Mesodermal cell (in vitro differentiated cells): Measurements from ENCODE around the gene TTK. TPM values are rescaled to one million over a fixed set of nuclear protein-coding genes. Genes with fewer than 3 reads are reported as not detected.

ENCODE experiments used
- H3K27ac ChIP-seq: 2 replicates; pipeline ENCODE4 v1.7.0; 2013; ENCODE audit warnings: mild to moderate bottlenecking, low read depth, low read length, moderate library complexity; ENCODE audit not compliant: severe bottlenecking
- H3K36me3 ChIP-seq: 2 replicates; pipeline ENCODE4 v1.7.1; 2013; ENCODE audit warnings: mild to moderate bottlenecking, low read length, moderate library complexity; ENCODE audit not compliant: control insufficient read depth, insufficient read depth
- H3K4me1 ChIP-seq: one replicate; pipeline ENCODE4 v1.7.1; 2013; ENCODE audit warnings: mild to moderate bottlenecking, low read length; ENCODE audit not compliant: insufficient read depth, control insufficient read depth, poor library complexity, severe bottlenecking
- H3K4me3 ChIP-seq: 2 replicates; pipeline ENCODE4 v1.7.0; 2013; ENCODE audit warnings: low read length, control low read depth, mild to moderate bottlenecking; ENCODE audit not compliant: insufficient read depth, poor library complexity, severe bottlenecking; ENCODE audit errors: extremely low read depth
- H3K9me3 ChIP-seq: 2 replicates; pipeline ENCODE4 v1.7.1; 2013; ENCODE audit warnings: mild to moderate bottlenecking, low read length, moderate library complexity; ENCODE audit not compliant: control insufficient read depth
- WGBS, 2 experiments: methylation state at CpG; one replicate each; pipeline ENCODE4 v1.1.5; 2013; ENCODE audit warnings: missing lambda C conversion rate in 2 of 2; ENCODE audit not compliant: insufficient coverage in 2 of 2; 5-methylcytosine and 5-hydroxymethylcytosine counted together
- polyA plus RNA-seq, 2 experiments: library from polyadenylated mRNA; stranded (reverse); fragments of 50-300 nt; gene quantifications; one replicate each; pipeline ENCODE4 v1.2.3, GENCODE V29; 2013

The TTK gene
- polyA plus RNA-seq (2013, experiment 1 of 2) = 36.5 TPM
- 44.6 TPM for polyA plus RNA-seq (2013, experiment 2 of 2)

GRCh38 chr6:80004173-80005072, at the start of gene TTK:
TSS of gene TTK (plus strand) at chr6:80004649. CDS start at chr6:80005844, 1,195 bp downstream.
- Histone ChIP-seq H3K36me3 (peaks cover 21% of the 10 kb centered on the region), H3K9me3 (no peaks in the 10 kb centered on the region), H3K4me1 (peaks cover 10% of the 10 kb centered on the region), H3K27ac (peak within 1 kb of the TSS; percentile 75), H3K4me3 (peak within 1 kb of the TSS; percentile 76)
- 1 to 4% methylated on average over 30 to 37 of the region's 56 CpGs for WGBS, 2 experiments

- Histone ChIP-seq H3K27ac (no peak overlapping the region), H3K4me1 (no peaks in the 10 kb centered on the region), H3K36me3 (no peaks in the 10 kb centered on the region), H3K9me3 (no peaks in the 10 kb centered on the region), H3K4me3 (no peak overlapping the region)
Measured at GRCh38 chr6:79954849-79955248, 49.6 kb upstream of the TTK start.

GRCh38 chr6:79964607-79965081, 39.8 kb upstream of the TTK start:
- no peaks in the 10 kb centered on the region for H3K36me3 ChIP-seq
- H3K9me3 ChIP-seq = no peaks in the 10 kb centered on the region
- no peak overlapping the region for H3K27ac ChIP-seq
- 89 to 100% methylated on average over 1 of the region's 3 CpGs for WGBS, 2 experiments
- H3K4me3 ChIP-seq = no peak overlapping the region
- H3K4me1 ChIP-seq = no peaks in the 10 kb centered on the region

GRCh38 chr6:79967178-79967577, 37.3 kb upstream of the TTK start:
- H3K4me3 ChIP-seq = no peak overlapping the region
- H3K9me3 ChIP-seq = no peaks in the 10 kb centered on the region
- no peaks in the 10 kb centered on the region for H3K4me1 ChIP-seq
- no peak overlapping the region for H3K27ac ChIP-seq
- no peaks in the 10 kb centered on the region for H3K36me3 ChIP-seq

GRCh38 chr6:79969784-79970183, 34.7 kb upstream of the TTK start:
- Histone ChIP-seq H3K27ac (no peak overlapping the region), H3K9me3 (no peaks in the 10 kb centered on the region), H3K4me1 (no peaks in the 10 kb centered on the region), H3K36me3 (no peaks in the 10 kb centered on the region), H3K4me3 (no peak overlapping the region)
- WGBS, 2 experiments = 67% methylated on average over 1 of the region's 5 CpGs; no CpG with 5 or more reads in 1 of the 2 experiments

- no peaks in the 10 kb centered on the region for H3K4me1 ChIP-seq
Measured at GRCh38 chr6:79971193-79971592, 33.3 kb upstream of the TTK start.

GRCh38 chr6:79981652-79982051, 22.8 kb upstream of the TTK start:
- no peaks in the 10 kb centered on the region for H3K36me3 ChIP-seq
- H3K4me1 ChIP-seq = no peaks in the 10 kb centered on the region
- 100% methylated on average over 1 to 2 of the region's 4 CpGs for WGBS, 2 experiments
- no peaks in the 10 kb centered on the region for H3K9me3 ChIP-seq
- no peak overlapping the region for H3K27ac ChIP-seq
- H3K4me3 ChIP-seq = no peak overlapping the region

More at GRCh38 chr6:79971193-79971592, 33.3 kb upstream of the TTK start:
- Histone ChIP-seq H3K27ac (no peak overlapping the region), H3K4me3 (no peak overlapping the region), H3K9me3 (no peaks in the 10 kb centered on the region), H3K36me3 (no peaks in the 10 kb centered on the region)

- Histone ChIP-seq H3K4me1 (no peaks in the 10 kb centered on the region), H3K4me3 (no peak overlapping the region), H3K27ac (no peak overlapping the region), H3K36me3 (no peaks in the 10 kb centered on the region), H3K9me3 (no peaks in the 10 kb centered on the region)
- 85 to 86% methylated on average over 1 of the region's 2 CpGs for WGBS, 2 experiments
Measured at GRCh38 chr6:79984261-79984660, 20.2 kb upstream of the TTK start.

GRCh38 chr6:79985128-79985527, 19.3 kb upstream of the TTK start:
- no peak overlapping the region for H3K27ac ChIP-seq
- no peak overlapping the region for H3K4me3 ChIP-seq
- H3K36me3 ChIP-seq = no peaks in the 10 kb centered on the region
- H3K4me1 ChIP-seq = no peaks in the 10 kb centered on the region
- no peaks in the 10 kb centered on the region for H3K9me3 ChIP-seq

- 83% methylated on average over 1 of the region's 1 CpG; no CpG with 5 or more reads in 1 of the 2 experiments for WGBS, 2 experiments
- H3K27ac ChIP-seq = no peak overlapping the region
- H3K4me3 ChIP-seq = no peak overlapping the region
- H3K36me3 ChIP-seq = no peaks in the 10 kb centered on the region
- H3K9me3 ChIP-seq = no peaks in the 10 kb centered on the region
- H3K4me1 ChIP-seq = no peaks in the 10 kb centered on the region
Measured at GRCh38 chr6:79989641-79990040, 14.8 kb upstream of the TTK start.
